Left ventricle myocardium inferior (tissue), 1 donor: ENCODE measurements around the gene IMPG2. TPM values are rescaled to one million over a fixed set of nuclear protein-coding genes. Genes with fewer than 3 reads are reported as not detected.

ENCODE experiments used
- DNase-seq: peaks from one replicate; pipeline ENCODE4 v3.0.0-alpha.2; 2020
- H3K27ac ChIP-seq: fragments of 200-600 bp; replicated peaks from 2 replicates; pipeline ENCODE4 v1.8.0; 2021
- H3K27me3 ChIP-seq: fragments of 200-600 bp; 2 replicates; pipeline ENCODE4 v1.8.0; 2021; ENCODE audit warnings: low read depth
- H3K36me3 ChIP-seq: fragments of 200-600 bp; 2 replicates; pipeline ENCODE4 v1.8.0; 2021
- H3K4me1 ChIP-seq: fragments of 200-600 bp; 2 replicates; pipeline ENCODE4 v1.8.0; 2021
- H3K4me3 ChIP-seq: fragments of 200-600 bp; 2 replicates; pipeline ENCODE4 v1.8.0; 2021; ENCODE audit warnings: mild to moderate bottlenecking, moderate library complexity
- H3K9me3 ChIP-seq: fragments of 200-600 bp; replicated peaks from 2 replicates; pipeline ENCODE4 v1.8.0; 2021
- CTCF ChIP-seq: fragments of 200-600 bp; IDR thresholded peaks from 2 replicates; pipeline ENCODE4 v1.8.0; 2021; ENCODE audit warnings: antibody characterized with exemption, mild to moderate bottlenecking, borderline replicate concordance
- intact Hi-C: fragments of 100-400 bp; cut with micrococcal nuclease; formaldehyde crosslinking; loops from one replicate; pipeline ENCODE4 v1.11.0; 2022
- total RNA-seq: library from RNA; stranded (reverse); fragmentation: NEBNext Ultra II Directional; extraction: Animal tissue kit (Norgen Biotek cat#: 25700); gene quantifications from one replicate; pipeline ENCODE4 v1.2.1, GENCODE V29; 2021
- donor health status: DM: no; HTN: yes; CAD: no; lungs with severe emphysema.

IMPG2 gene
- total RNA-seq, 1 donor from 2014 or later = 0.11 TPM

- intact Hi-C loops = no loop called here
- no peak overlapping the region for H3K4me3 ChIP-seq
- H3K27me3 ChIP-seq = no peaks in the 10 kb centered on the region
- no peak for TF ChIP-seq CTCF
- DNase-seq = no peak
- H3K9me3 ChIP-seq = no peaks in the 10 kb centered on the region
- H3K36me3 ChIP-seq = no peaks in the 10 kb centered on the region
- H3K4me1 ChIP-seq = no peaks in the 10 kb centered on the region
- H3K27ac ChIP-seq = no peak overlapping the region
Measured at GRCh38 chr3:101189176-101189575, 131.2 kb downstream of the IMPG2 start.

GRCh38 chr3:101185341-101185740 lies 135.0 kb downstream of the IMPG2 start:
- DNase-seq = no peak
- H3K9me3 ChIP-seq = no peaks in the 10 kb centered on the region
- intact Hi-C loops = no loop called here
- TF ChIP-seq CTCF = no peak
- no peak overlapping the region for H3K4me3 ChIP-seq
- no peaks in the 10 kb centered on the region for H3K27me3 ChIP-seq
- no peaks in the 10 kb centered on the region for H3K36me3 ChIP-seq
- no peaks in the 10 kb centered on the region for H3K4me1 ChIP-seq
- H3K27ac ChIP-seq = no peak overlapping the region

- no peak for DNase-seq
- Histone ChIP-seq H3K27ac (no peak overlapping the region), H3K4me3 (no peak overlapping the region), H3K36me3 (no peaks in the 10 kb centered on the region), H3K27me3 (no peaks in the 10 kb centered on the region), H3K4me1 (peaks cover 3% of the 10 kb centered on the region), H3K9me3 (no peaks in the 10 kb centered on the region)
- TF ChIP-seq CTCF = no peak
- intact Hi-C loops = no loop called here
Measured at GRCh38 chr3:101184111-101184510, 136.3 kb downstream of the IMPG2 start.

- no peaks in the 10 kb centered on the region for H3K36me3 ChIP-seq
- no peaks in the 10 kb centered on the region for H3K9me3 ChIP-seq
- no peak overlapping the region for H3K4me3 ChIP-seq
- intact Hi-C loops = no loop called here
- H3K4me1 ChIP-seq = peaks cover 3% of the 10 kb centered on the region
- H3K27ac ChIP-seq = no peak overlapping the region
- no peaks in the 10 kb centered on the region for H3K27me3 ChIP-seq
- TF ChIP-seq CTCF = no peak
- no peak for DNase-seq
Measured at GRCh38 chr3:101183151-101183550, 137.2 kb downstream of the IMPG2 start.

GRCh38 chr3:101182734-101183133 lies 137.6 kb downstream of the IMPG2 start:
- Histone ChIP-seq H3K27me3 (no peaks in the 10 kb centered on the region), H3K4me3 (no peak overlapping the region), H3K4me1 (peaks cover 3% of the 10 kb centered on the region), H3K9me3 (no peaks in the 10 kb centered on the region), H3K27ac (no peak overlapping the region), H3K36me3 (no peaks in the 10 kb centered on the region)
- no peak for DNase-seq
- intact Hi-C loops = no loop called here
- TF ChIP-seq CTCF = no peak

GRCh38 chr3:101181801-101182200 lies 138.6 kb downstream of the IMPG2 start:
- H3K4me1 ChIP-seq = peaks cover 3% of the 10 kb centered on the region
- H3K27ac ChIP-seq = no peak overlapping the region
- intact Hi-C loops = no loop called here
- no peak for DNase-seq
- H3K4me3 ChIP-seq = no peak overlapping the region
- no peaks in the 10 kb centered on the region for H3K9me3 ChIP-seq
- H3K36me3 ChIP-seq = no peaks in the 10 kb centered on the region
- no peaks in the 10 kb centered on the region for H3K27me3 ChIP-seq
- TF ChIP-seq CTCF = no peak
